SJSA1 (cell line): ENCODE measurements around the gene ADAM8. TPM values are rescaled to one million over a fixed set of nuclear protein-coding genes. Genes with fewer than 3 reads are reported as not detected.

Source experiments
- DNase-seq, 2 experiments: peaks; one replicate each; pipeline ENCODE4 v3.0.0-alpha.2; 2015 to 2020; ENCODE audit warnings: low spot score in 2 of 2, low read depth in 1 of 2
- H3K27ac ChIP-seq: fragments of 250-450 bp; sonication (Bioruptor Pico); 2 replicates; pipeline ENCODE4 v1.5.1; 2020; ENCODE audit warnings: mild to moderate bottlenecking, moderate library complexity
- H3K27me3 ChIP-seq: fragments of 250-450 bp; sonication (Bioruptor Pico); replicated peaks from 2 replicates; pipeline ENCODE4 v1.5.1; 2020; ENCODE audit warnings: mild to moderate bottlenecking, moderate library complexity
- H3K36me3 ChIP-seq: fragments of 250-450 bp; sonication (Bioruptor Pico); 2 replicates; pipeline ENCODE4 v1.5.1; 2020; ENCODE audit warnings: mild to moderate bottlenecking
- H3K4me1 ChIP-seq: fragments of 250-450 bp; sonication (Bioruptor Pico); replicated peaks from 2 replicates; pipeline ENCODE4 v1.6.1; 2021; ENCODE audit warnings: mild to moderate bottlenecking
- H3K4me3 ChIP-seq: fragments of 250-450 bp; sonication (Bioruptor Pico); 2 replicates; pipeline ENCODE4 v1.5.1; 2020; ENCODE audit warnings: mild to moderate bottlenecking
- H3K9me3 ChIP-seq: fragments of 250-450 bp; sonication (Bioruptor Pico); replicated peaks from 2 replicates; pipeline ENCODE4 v1.5.1; 2020; ENCODE audit warnings: mild to moderate bottlenecking
- total RNA-seq: library from RNA; depleted of rRNA; stranded (reverse); fragments of >200 nt; shearing (Covaris generic); gene quantifications from 2 replicates; pipeline ENCODE4 v1.2.3, GENCODE V29; 2014; rRNA removed

Gene ADAM8
- total RNA-seq, 1 experiment from 2014 or later, result not detected

DNA sequence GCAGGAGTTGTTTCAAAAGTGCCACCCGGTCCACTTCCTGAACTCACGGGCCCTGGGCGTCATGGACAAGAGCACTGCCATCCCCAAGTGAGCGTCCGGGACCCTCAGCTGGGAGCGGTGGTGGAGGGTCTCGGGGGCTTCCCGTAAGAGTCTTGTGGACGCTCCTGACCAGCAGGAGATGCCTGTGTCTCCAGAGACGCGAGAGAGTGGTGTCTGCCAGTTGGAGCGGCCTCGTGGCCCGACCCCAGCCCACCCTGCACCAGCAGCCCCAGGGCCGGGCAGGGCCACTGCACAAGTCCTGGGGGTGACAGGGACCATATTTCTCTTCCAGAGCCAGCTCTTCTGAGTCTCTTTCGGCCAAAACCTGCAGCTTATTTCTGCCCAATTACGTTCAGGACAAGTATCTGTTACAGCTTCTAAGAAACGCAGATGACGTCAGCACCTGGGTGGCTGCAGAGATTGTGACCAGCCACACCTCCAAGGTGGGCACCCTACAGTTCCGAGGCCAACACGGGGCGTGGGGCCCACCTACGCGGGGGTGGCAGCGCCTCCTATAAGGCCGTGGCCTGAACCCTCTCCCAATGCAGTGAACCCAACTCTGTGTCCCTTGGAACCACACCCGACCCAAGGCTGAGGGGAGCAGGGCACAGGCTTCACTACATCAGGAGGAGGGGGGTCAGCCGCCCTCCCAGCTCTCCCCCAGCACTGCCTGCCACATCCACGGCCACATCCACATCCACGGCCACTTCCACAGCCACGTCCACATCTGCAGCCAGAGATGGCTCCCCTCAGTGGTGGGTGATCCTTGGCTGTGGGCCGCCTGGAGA, 62.8 kb downstream of the ADAM8 start:
- no peak for DNase-seq
- Histone ChIP-seq H3K27me3 (no peaks in the 10 kb centered on the region; the same call in 1 of the 2 replicates), H3K36me3 (no peaks in the 10 kb centered on the region), H3K4me1 (no peaks in the 10 kb centered on the region), H3K4me3 (no peak overlapping the region), H3K9me3 (no peaks in the 10 kb centered on the region), H3K27ac (no peak overlapping the region)

DNA sequence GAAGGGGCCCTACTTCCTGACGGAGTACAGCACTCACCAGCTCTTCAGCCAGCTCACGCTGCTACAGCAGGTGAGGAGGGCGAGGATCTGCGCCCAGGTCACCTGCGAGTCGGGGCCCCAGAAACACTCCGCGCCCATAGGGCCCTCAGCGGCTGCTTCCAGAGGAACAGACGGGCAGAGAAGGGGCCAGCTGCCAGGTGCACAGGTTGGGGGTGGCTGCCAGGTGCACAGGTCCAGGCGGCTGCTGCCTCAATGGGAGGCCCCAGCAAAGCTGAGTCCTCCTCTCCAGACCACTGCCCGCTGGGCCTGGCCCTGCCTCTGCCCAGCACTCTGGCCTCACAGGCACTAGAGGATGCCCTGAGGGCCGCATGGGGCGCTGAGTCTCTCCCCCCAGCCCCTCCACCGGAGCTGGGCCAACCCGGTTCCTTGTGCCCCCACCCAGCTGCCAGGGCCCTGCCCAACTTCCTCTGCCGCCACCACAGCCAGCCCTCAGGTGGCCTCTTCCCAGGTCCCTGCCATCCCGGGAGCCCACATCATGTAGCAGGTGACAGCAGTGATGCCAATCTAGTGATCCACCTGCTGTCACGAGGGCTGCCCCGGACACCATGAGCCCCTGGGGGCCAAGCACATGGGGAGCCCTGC, 63.7 kb downstream of the ADAM8 start:
- Histone ChIP-seq H3K36me3 (no peaks in the 10 kb centered on the region), H3K4me3 (no peak overlapping the region), H3K4me1 (no peaks in the 10 kb centered on the region), H3K9me3 (no peaks in the 10 kb centered on the region), H3K27ac (no peak overlapping the region), H3K27me3 (no peaks in the 10 kb centered on the region; the same call in 1 of the 2 replicates)
- no peak for DNase-seq

Other genes with a start within 250 kb of the ADAM8 start
- gene ADGRA1, start 188.9 kb downstream of the ADAM8 start, total RNA-seq, result not detected in 2 replicates
- gene KNDC1, start 116.6 kb downstream of the ADAM8 start, total RNA-seq, result 0.11 TPM in 1 of 2 replicates, not detected in the other
- not detected in 2 replicates for gene UTF1, start 46.7 kb downstream of the ADAM8 start, total RNA-seq
- gene VENTX, start 39.0 kb downstream of the ADAM8 start, total RNA-seq, result not detected in 2 replicates
- gene TUBGCP2, start 32.0 kb upstream of the ADAM8 start, total RNA-seq, result 49.7 and 74.3 TPM in 2 replicates
- gene ZNF511, start 32.0 kb upstream of the ADAM8 start, total RNA-seq, result 22.7 and 37.9 TPM in 2 replicates
- not detected in 2 replicates for gene CALY, start 60.0 kb upstream of the ADAM8 start, total RNA-seq
- gene PRAP1, start 70.5 kb upstream of the ADAM8 start, total RNA-seq, result not detected in 2 replicates
- gene FUOM, start 81.2 kb upstream of the ADAM8 start, total RNA-seq, result 2.5 and 6.2 TPM in 2 replicates
- gene ECHS1, start 96.5 kb upstream of the ADAM8 start, total RNA-seq, result 106 and 145 TPM in 2 replicates
- 8.7 and 9.9 TPM in 2 replicates for gene PAOX, start 102.4 kb upstream of the ADAM8 start, total RNA-seq
- 36.8 and 50.5 TPM in 2 replicates for gene MTG1, start 117.3 kb upstream of the ADAM8 start, total RNA-seq
- not detected in 2 replicates for gene SPRN, start 147.8 kb upstream of the ADAM8 start, total RNA-seq
- 0.09 and 0.18 TPM in 2 replicates for gene SCART1, start 177.1 kb upstream of the ADAM8 start, total RNA-seq